ENCODE measurements around the gene GPC6.

GPC6 gene

DNA sequence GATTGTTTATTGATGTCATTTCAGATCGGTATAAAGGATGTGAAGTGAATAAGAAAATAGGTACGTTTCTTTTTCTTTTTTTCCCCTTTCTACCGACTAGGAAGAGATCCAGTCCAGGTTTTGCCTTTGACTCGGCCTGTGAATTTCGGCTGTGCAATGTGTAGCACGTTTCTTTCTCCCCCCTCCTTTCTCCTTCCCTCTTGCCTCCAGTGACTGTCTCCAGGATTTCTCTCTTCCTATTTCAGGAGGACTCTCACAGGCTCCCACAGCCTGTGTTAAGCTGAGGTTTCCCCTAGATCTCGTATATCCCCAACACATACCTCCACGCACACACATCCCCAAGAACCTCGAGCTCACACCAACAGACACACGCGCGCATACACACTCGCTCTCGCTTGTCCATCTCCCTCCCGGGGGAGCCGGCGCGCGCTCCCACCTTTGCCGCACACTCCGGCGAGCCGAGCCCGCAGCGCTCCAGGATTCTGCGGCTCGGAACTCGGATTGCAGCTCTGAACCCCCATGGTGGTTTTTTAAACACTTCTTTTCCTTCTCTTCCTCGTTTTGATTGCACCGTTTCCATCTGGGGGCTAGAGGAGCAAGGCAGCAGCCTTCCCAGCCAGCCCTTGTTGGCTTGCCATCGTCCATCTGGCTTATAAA is at the start of gene GPC6:
Gene GPC6 (plus strand): TSS at position 185 of the 657 bp plus-strand sequence.
- TF ChIP-seq GATA3 (IDR thresholded peaks at IDR 0.05; ENCODE audit: low read depth, low read length) (no peak), GATA2 (IDR thresholded peaks at IDR 0.05; ENCODE audit: low read depth, low read length) (no peak)

DNA sequence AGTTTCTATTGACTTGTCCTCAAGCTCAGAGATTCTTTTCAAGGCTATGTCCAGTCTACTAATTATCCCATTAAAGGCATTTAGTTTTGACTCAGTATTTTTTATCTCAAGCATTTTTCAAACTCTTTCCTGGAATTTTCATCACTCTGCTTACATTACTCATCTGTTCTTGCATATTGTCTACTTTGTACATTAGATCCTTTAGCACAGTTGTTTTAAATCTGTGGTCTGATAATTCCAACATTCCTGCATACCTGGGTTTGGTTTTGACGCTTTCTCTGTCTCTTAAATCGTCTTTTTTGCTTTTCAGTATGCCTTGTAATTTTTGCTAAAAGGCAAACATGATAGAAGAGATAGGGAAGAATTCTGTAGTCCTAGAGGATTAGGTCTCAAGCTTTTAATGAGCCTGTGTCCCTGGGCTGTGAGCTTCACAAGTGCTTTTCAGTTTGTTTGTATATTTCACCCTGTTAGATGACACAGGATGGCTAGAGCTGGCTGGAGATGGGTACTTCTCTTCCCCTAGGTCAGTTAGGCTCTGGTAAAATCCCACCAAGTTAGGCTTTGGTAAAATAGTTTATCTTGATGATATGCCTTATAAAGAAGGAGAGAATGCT is 46.1 kb upstream of the GPC6 start:
- TF ChIP-seq GATA2 (IDR thresholded peaks at IDR 0.05; ENCODE audit: low read depth, low read length) (no peak), GATA3 (IDR thresholded peaks at IDR 0.05; ENCODE audit: low read depth, low read length) (no peak)

DNA sequence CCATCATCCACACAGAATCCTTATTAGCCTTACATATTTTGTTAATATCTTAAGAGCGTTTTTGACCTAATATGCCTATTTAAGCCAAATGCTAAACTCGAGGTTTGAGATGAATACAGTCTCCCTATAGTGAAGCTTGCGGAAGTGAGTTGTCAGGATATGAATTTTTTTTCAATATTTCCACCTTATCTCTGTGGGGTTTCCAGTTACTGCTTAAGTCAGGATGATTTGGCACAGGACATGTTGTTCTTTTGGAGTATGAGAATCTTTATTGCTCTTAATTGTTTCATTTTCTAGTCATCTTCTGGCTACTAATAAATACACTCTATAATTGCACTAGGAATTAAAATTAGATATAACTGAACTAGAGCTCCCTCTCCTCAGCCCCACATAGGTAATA is 44.2 kb upstream of the GPC6 start:
- TF ChIP-seq GATA2 (IDR thresholded peaks at IDR 0.05; ENCODE audit: low read depth, low read length), result no peak
- no peak for TF ChIP-seq GATA3 (IDR thresholded peaks at IDR 0.05; ENCODE audit: low read depth, low read length)

DNA sequence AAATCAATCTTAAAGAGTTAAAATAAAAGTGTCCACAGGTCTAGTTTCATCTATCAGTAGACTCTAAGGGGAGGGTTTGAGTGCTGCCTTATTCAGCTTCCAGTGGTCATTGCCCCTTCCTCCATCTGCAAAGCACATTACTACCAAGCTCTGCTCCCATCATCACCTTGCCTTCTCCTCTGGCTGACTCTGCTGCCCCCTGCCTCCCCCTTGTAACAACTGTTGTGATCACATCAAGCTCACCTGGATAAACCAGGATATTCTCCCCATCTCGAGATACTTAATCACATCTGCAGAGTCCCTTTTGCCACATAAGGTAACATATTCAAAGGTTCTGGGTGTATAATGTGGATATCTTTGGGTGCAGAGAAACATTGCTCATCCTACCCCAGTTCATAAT is 43.3 kb upstream of the GPC6 start:
- TF ChIP-seq GATA3 (IDR thresholded peaks at IDR 0.05; ENCODE audit: low read depth, low read length) (no peak), GATA2 (IDR thresholded peaks at IDR 0.05; ENCODE audit: low read depth, low read length) (no peak)

DNA sequence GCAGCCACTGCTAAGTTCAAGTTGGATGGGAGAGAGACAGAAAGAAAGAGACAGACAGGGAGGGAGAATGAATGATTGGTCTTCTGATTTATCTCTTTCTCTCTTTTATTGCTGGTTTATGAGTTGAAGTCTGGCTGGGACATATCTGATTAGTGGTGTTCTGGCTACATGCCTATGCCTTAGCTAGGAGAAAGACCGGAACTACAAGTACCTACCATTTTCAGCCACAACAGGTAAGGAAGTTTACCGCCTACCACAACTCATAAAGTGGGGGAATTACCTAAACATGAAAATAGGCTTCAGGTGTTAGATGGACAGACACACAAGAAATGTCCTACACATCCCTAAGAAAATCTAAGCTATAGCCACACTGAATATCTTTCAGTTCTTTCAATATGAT is 36.6 kb upstream of the GPC6 start:
- TF ChIP-seq GATA2 (IDR thresholded peaks at IDR 0.05; ENCODE audit: low read depth, low read length) (no peak), GATA3 (IDR thresholded peaks at IDR 0.05; ENCODE audit: low read depth, low read length) (no peak)

DNA sequence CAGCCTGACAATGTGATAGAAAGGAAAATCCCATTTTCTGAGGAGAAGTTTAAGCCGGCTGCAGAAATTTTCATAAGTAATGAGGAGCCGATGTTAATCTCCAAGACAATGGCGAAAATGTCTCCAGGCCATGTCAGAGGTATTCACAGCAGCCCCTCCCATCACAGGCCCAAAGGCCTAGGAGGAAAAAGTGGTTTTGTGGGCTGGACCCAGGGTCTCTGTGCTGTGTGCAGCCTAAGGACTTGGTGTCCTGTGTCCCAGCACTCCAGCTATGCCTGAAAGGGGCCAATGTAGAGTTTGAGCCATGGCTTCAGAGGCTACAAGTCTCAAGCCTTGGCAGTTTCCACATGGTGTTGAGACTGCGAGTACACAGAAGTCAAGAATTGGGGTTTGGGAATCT is 32.9 kb upstream of the GPC6 start:
- no peak for TF ChIP-seq GATA3 (IDR thresholded peaks at IDR 0.05; ENCODE audit: low read depth, low read length)
- TF ChIP-seq GATA2 (IDR thresholded peaks at IDR 0.05; ENCODE audit: low read depth, low read length), result no peak

DNA sequence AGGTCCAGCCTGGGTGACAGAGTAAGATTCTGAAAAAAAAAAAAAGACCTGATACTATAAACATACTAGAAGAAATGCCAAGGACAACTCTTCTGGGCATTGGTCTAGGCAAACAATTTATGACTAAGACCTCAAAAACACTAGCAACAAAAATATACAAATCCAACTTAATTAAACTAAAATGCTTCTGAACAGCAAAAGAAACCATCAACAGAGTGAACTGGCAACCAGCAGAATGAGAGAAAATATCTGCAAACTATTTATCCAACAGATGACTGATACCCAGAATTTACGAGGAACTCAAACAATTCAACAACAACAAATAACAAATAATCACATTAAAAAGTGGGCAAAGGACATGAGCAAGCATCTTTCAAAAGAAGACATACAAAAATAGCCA is 26.8 kb upstream of the GPC6 start:
- TF ChIP-seq GATA3 (IDR thresholded peaks at IDR 0.05; ENCODE audit: low read depth, low read length), result no peak
- no peak for TF ChIP-seq GATA2 (IDR thresholded peaks at IDR 0.05; ENCODE audit: low read depth, low read length)

DNA sequence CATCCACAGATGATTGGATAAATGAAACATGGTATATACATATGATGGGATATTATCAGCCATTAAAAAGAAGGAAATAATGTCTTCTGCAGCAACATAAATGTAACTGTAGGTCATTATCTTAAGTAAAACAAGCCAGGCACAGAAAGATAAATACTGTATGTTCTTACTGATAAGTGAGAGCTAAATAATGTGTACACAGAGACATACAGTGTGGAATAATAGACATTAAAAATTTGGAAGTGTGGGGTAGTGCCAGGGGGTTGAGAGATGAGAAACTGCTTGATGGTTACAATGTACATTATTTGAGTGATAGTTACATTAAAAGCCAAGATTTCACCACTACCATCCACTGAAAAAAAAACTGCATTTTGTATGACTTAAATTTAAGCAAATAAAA is 26.0 kb upstream of the GPC6 start:
- TF ChIP-seq GATA3 (IDR thresholded peaks at IDR 0.05; ENCODE audit: low read depth, low read length) (no peak), GATA2 (IDR thresholded peaks at IDR 0.05; ENCODE audit: low read depth, low read length) (no peak)

DNA sequence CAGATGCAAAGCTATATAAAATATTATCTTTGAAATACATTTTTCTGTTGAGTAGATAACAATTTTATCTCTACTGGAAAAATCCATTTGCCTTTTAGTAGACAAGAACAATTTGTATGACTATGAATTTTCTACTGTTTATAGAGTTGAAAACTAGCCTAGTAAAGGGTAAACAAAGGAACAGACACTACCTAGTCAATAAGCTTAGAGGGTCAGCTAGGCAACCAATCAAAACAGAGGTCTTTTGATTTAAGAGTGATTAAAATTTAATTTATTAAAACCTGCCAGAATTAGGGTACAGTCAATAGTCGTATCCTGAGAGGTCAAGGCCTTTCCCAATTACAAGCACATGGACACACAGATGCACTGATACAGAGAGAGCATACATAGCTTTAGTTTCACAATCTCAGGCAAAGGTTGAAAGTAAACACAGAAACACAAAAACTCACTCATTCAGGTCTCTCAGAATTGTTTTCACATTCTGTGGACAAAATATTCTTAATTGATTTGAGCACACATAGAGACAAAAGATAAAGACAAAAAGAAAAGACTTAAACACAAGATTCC is 24.5 kb upstream of the GPC6 start:
- no peak for TF ChIP-seq GATA3 (IDR thresholded peaks at IDR 0.05; ENCODE audit: low read depth, low read length)
- TF ChIP-seq GATA2 (IDR thresholded peaks at IDR 0.05; ENCODE audit: low read depth, low read length), result no peak

DNA sequence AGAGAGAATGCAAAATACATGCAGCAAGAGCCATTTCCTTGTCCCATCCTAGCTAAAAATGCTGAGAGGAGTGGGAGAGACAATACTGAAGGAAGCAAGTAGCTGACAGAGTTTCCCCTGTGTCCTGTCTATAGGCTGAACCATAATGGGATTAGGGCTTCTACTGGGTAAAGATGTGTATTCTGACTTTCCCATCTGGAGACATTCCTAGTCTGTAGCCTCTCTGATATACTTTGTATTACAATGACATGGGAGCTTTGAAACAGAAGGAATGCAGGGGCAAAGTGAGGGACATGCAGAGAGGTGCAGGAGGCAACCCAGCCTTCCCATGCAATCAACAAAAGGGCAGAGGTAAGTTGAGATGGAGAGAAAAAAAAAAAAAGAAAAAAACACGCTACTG is 10.5 kb upstream of the GPC6 start:
- no peak for TF ChIP-seq GATA2 (IDR thresholded peaks at IDR 0.05; ENCODE audit: low read depth, low read length)
- no peak for TF ChIP-seq GATA3 (IDR thresholded peaks at IDR 0.05; ENCODE audit: low read depth, low read length)

DNA sequence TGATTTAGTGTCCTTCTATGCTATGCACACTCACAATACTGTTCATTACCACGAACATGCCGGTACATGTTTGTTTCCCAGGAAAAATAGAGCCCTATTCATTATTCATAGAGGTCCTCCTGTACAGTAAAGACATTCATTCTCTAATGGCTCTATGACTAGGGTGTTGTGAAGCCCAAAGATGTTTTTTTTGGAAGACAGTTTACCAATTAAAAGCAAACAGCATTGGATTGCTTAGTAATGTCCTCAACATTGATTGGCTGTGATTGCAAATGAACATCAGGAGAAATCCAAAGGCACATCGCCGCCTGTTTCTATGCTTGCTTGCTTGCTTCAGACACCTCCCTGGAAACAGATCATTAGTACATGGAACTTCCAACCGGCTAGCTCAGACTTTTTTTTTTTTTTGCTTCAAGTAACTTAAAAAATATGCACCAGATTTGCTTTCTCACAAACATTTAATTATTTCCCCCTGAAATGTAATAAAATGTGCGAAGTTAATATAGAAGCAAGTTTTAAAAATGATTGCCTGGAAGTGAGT is 8.8 kb upstream of the GPC6 start:
- TF ChIP-seq GATA3 (IDR thresholded peaks at IDR 0.05; ENCODE audit: low read depth, low read length) (no peak), GATA2 (IDR thresholded peaks at IDR 0.05; ENCODE audit: low read depth, low read length) (no peak)

DNA sequence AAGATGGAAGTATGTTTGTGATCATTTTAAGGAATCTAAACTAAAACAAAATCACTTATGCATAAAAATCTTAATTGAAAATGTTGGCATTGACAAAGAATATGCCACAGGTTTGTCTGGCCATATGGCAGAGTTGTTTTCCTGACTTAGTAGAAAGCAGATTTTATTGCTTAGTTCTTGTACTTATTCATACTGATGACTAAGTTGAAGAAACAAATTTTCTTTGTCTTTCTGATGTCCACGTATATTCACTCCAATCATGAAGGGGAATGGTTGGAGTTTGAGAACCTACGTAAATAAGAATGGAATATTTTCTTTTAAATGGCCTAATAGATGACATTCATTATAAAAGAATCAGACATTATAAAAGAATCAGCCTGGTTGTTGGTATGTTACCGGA is 8.0 kb upstream of the GPC6 start:
- no peak for TF ChIP-seq GATA2 (IDR thresholded peaks at IDR 0.05; ENCODE audit: low read depth, low read length)
- TF ChIP-seq GATA3 (IDR thresholded peaks at IDR 0.05; ENCODE audit: low read depth, low read length), result no peak

DNA sequence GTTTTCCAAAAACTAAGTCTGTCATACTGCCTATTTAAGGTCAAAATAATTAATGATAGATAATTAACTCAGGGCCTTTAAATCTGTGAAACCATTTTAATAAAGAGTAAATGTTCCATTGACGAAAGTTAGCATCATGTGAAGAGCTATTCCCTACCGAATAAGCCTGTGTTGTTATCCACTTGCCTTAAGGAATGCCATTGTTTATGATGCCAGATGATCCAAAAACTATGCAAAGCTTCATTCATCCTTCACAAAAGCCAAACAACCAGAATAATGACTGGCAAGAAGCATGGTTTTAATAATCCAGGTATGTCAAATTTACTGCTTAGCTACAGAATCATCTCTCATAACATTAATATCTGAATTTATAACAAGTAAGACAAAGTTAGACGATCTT is 6.5 kb upstream of the GPC6 start:
- TF ChIP-seq GATA2 (IDR thresholded peaks at IDR 0.05; ENCODE audit: low read depth, low read length) (no peak), GATA3 (IDR thresholded peaks at IDR 0.05; ENCODE audit: low read depth, low read length) (no peak)

DNA sequence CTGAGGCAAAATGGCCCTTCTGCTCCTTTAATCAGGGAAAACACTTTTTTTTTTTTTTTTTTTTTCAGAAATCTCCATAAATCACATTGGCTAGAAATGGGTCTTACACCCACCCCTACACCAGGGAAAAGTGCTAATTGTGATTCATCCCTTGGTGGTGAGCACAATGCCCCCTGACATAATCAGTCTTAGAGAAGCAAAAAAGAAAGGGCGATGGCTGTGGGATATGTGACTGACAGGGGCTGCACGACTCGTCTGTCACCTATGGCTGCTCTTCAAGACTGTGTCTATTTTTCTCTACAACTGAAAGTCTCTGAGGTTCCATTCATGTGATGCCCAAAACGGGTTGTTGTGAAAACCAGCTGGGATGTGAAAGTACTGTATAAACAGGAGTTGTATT is 3.6 kb upstream of the GPC6 start:
- TF ChIP-seq GATA2 (IDR thresholded peaks at IDR 0.05; ENCODE audit: low read depth, low read length) (no peak), GATA3 (IDR thresholded peaks at IDR 0.05; ENCODE audit: low read depth, low read length) (no peak)

DNA sequence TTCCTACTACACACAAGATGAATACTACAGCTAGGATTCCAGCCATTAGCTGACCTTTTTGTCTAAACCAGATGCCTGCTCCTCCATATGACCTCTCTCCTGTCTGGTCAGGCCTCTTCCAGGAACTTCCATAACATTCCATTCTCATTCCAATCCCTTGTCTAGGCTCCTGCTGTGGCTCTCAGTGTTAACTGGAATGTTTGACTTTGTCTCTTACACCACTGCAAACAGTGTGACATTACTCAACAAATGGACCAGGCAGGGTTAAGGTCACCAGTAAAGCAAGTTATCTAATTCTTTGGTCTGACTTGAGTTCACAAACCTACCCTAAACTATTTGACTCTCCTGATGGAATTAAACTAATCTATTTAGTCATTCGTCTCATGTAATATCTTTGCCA is 2.1 kb upstream of the GPC6 start:
- no peak for TF ChIP-seq GATA2 (IDR thresholded peaks at IDR 0.05; ENCODE audit: low read depth, low read length)

All from SH-SY5Y (cell line).